Karpas-422 (cell line): ENCODE data around the gene ANO9. TPM values are rescaled to one million over a fixed set of nuclear protein-coding genes. Genes with fewer than 3 reads are reported as not detected.

ENCODE experiments used
- DNase-seq: peaks from one replicate; pipeline ENCODE4 v3.0.0-alpha.2; 2015
- H2AFZ ChIP-seq: fragments of 200-600 bp; sonication (generic); 2 replicates; pipeline ENCODE4 v1.6.1; 2014; ENCODE audit warnings: antibody characterized with exemption, low read length, mixed read lengths
- H3K27ac ChIP-seq: fragments of 200-600 bp; sonication (generic); 2 replicates; pipeline ENCODE4 v1.5.1; 2014; ENCODE audit warnings: mild to moderate bottlenecking, low read length, moderate library complexity
- H3K27me3 ChIP-seq: fragments of 200-600 bp; sonication (generic); 2 replicates; pipeline ENCODE4 v1.6.1; 2014; ENCODE audit warnings: low read length, mixed read lengths
- H3K36me3 ChIP-seq: fragments of 200-600 bp; sonication (generic); 2 replicates; pipeline ENCODE4 v1.6.1; 2014; ENCODE audit warnings: low read length, mixed read lengths; ENCODE audit not compliant: insufficient read depth
- H3K4me1 ChIP-seq: fragments of 200-600 bp; sonication (generic); 2 replicates; pipeline ENCODE4 v1.6.1; 2014; ENCODE audit warnings: mild to moderate bottlenecking, low read length, mixed read lengths
- H3K4me2 ChIP-seq: fragments of 200-600 bp; sonication (generic); 2 replicates; pipeline ENCODE4 v1.6.1; 2014; ENCODE audit warnings: low read length, low read depth, mild to moderate bottlenecking; ENCODE audit not compliant: poor library complexity, severe bottlenecking
- H3K4me3 ChIP-seq: fragments of 200-600 bp; sonication (generic); 2 replicates; pipeline ENCODE4 v1.5.1; 2014; ENCODE audit warnings: mild to moderate bottlenecking, antibody characterized with exemption, low read length, mixed read lengths
- H3K79me2 ChIP-seq: fragments of 200-600 bp; sonication (generic); 2 replicates; pipeline ENCODE4 v1.6.1; 2014; ENCODE audit warnings: mild to moderate bottlenecking, low read length, mixed read lengths
- H3K9ac ChIP-seq: fragments of 200-600 bp; sonication (generic); 2 replicates; pipeline ENCODE4 v1.6.0; 2014; ENCODE audit warnings: low read length
- H3K9me2 ChIP-seq: fragments of 200-600 bp; sonication (generic), shearing (Covaris generic); replicated peaks from 2 replicates; pipeline ENCODE4 v1.6.0; 2014; ENCODE audit warnings: mild to moderate bottlenecking, low read length, moderate library complexity; ENCODE audit not compliant: insufficient read depth
- H3K9me3 ChIP-seq: fragments of 300-700, 200-600 bp; sonication (generic); 2 replicates; pipeline ENCODE4 v1.6.1; 2014; ENCODE audit warnings: low read length, mixed read lengths
- H4K20me1 ChIP-seq: fragments of 200-600 bp; sonication (generic); 2 replicates; pipeline ENCODE4 v1.6.1; 2014; ENCODE audit warnings: mild to moderate bottlenecking, antibody characterized with exemption, low read length, low read depth; ENCODE audit not compliant: insufficient read depth
- total RNA-seq: library from RNA; depleted of rRNA; stranded (reverse); fragments of >200 nt; shearing (Covaris generic); gene quantifications from 2 replicates; pipeline ENCODE4 v1.2.3, GENCODE V29; 2014; ENCODE audit warnings: low replicate concordance

The ANO9 gene
- total RNA-seq, 1 experiment from 2014 or later = 1.4 TPM

DNA sequence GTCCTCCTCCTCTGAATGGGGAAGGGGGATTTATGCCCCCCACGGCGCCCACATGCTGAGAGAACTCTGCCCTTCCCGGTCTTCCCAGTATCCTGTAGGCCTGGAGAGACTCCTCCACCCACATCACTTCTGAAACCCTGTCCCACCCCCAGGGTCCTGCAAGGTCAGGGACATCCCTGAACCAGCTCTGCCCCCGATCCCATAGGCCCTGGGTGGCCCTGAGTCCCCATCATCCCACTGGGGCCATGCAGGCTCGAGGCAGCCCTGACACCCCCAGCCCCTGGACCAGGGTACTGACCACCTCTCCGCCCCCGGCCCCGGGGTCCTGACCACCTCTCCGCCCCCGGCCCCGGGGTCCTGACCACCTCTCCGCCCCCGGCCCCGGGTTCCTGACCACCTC is 60.8 kb downstream of the ANO9 start:
- H3K27ac ChIP-seq = no peak overlapping the region
- no peaks in the 10 kb centered on the region for H3K9me3 ChIP-seq

DNA sequence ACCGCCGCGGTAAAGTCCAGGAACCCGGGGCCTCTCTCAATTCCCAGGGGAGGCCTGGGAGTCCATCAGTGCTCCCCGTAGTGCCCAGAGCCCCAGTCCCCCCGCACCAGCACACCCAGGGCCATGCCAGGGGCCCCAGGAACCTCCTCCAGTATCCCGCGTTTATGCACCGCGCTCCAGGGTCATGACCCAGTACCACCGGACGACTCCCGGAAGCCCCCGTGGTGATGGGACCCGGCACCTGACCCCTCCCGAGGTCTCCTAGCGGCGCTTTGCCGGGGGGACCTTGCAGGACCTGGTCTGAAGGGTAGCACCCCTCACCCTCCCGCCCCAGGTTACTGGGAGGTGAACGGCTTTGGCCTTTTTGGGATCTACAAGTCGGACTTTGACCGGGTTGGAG is 61.3 kb downstream of the ANO9 start:
- Histone ChIP-seq H3K79me2 (no peaks in the 10 kb centered on the region), H3K27me3 (no peaks in the 10 kb centered on the region), H3K9ac (no peak overlapping the region), H3K4me2 (no peak overlapping the region), H2AFZ (no peak overlapping the region), H3K9me3 (no peaks in the 10 kb centered on the region), H3K27ac (no peak overlapping the region), H3K36me3 (no peaks in the 10 kb centered on the region), H3K4me1 (no peaks in the 10 kb centered on the region), H3K4me3 (no peak overlapping the region), H3K9me2 (no peaks in the 10 kb centered on the region), H4K20me1 (no peaks in the 10 kb centered on the region)
- DNase-seq = no peak

More for the DNA sequence above, 60.8 kb downstream of the ANO9 start:
- Histone ChIP-seq H3K9me2 (no peaks in the 10 kb centered on the region), H3K79me2 (no peaks in the 10 kb centered on the region), H3K9ac (no peak overlapping the region), H3K27me3 (no peaks in the 10 kb centered on the region), H2AFZ (no peak overlapping the region), H3K4me1 (no peaks in the 10 kb centered on the region), H3K36me3 (no peaks in the 10 kb centered on the region), H3K4me2 (no peak overlapping the region), H4K20me1 (no peaks in the 10 kb centered on the region), H3K4me3 (no peak overlapping the region)
- DNase-seq = no peak

DNA sequence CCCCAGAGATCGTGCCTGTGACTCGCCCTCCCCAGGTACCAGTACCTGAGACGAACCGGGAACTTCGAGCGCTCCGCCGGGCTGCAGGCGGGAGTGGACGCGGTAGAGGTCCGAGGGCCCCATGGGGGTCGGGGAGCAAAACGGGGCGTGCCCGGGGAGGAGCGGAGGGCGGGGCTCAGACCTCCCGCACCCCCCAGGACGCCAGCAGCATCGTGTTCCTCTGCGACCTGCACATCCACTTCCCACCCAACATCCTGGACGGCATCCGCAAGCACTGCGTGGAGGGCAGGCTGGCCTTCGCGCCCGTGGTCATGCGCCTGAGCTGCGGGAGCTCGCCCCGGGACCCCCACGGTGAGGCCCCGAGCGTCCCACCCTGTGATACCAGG is 61.7 kb downstream of the ANO9 start:
- Histone ChIP-seq H3K4me3 (no peak overlapping the region), H4K20me1 (no peaks in the 10 kb centered on the region), H3K36me3 (no peaks in the 10 kb centered on the region), H3K4me2 (no peak overlapping the region), H2AFZ (no peak overlapping the region), H3K4me1 (no peaks in the 10 kb centered on the region), H3K79me2 (no peaks in the 10 kb centered on the region), H3K27me3 (no peaks in the 10 kb centered on the region), H3K9me2 (no peaks in the 10 kb centered on the region), H3K27ac (no peak overlapping the region), H3K9me3 (no peaks in the 10 kb centered on the region), H3K9ac (no peak overlapping the region)
- DNase-seq = no peak

DNA sequence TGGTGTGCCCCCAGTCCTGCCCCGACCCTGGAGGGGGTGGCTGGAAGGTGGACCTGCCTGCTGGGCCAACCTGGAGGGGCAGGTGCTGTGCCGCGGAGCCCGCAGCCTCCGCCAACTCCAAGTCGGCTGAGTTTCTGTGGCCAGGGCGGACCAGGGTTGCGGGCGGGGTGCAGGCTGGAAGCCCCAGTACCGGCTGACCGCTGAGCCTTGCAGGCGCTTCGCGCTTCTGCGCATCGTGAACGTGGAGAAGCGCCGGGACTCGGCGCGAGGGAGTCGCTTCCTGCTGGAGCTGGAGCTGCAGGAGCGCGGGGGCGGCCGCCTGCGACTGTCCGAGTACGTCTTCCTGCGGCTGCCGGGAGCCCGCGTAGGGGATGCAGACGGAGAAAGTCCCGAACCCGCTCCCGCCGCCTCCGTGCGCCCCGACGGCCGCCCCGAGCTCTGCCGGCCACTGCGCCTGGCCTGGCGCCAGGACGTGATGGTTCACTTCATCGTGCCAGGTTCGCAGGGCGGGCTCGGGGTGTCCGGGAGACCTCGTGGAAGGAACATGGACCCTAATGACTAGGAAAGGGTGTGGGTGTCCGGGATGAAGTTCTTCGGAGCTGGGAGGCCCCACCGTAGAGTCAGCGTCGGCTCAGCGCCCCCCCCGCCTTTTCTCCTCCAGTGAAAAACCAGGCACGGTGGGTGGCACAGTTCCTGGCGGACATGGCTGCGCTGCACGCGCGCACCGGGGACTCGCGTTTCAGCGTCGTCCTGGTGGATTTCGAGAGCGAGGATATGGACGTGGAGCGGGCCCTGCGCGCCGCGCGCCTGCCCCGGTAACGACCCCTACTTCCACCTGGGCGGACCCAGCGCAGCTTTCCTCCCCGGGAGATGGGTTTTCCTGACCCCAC is 62.4 kb downstream of the ANO9 start:
- no peaks in the 10 kb centered on the region for H3K9me2 ChIP-seq
- H4K20me1 ChIP-seq = no peaks in the 10 kb centered on the region
- no peak overlapping the region for H3K27ac ChIP-seq
- no peaks in the 10 kb centered on the region for H3K9me3 ChIP-seq
- no peaks in the 10 kb centered on the region for H3K27me3 ChIP-seq
- H3K79me2 ChIP-seq = no peaks in the 10 kb centered on the region
- H2AFZ ChIP-seq = no peak overlapping the region
- DNase-seq = no peak
- H3K4me3 ChIP-seq = no peak overlapping the region
- H3K4me1 ChIP-seq = no peaks in the 10 kb centered on the region
- no peak overlapping the region for H3K9ac ChIP-seq
- H3K36me3 ChIP-seq = no peaks in the 10 kb centered on the region
- H3K4me2 ChIP-seq = no peak overlapping the region

DNA sequence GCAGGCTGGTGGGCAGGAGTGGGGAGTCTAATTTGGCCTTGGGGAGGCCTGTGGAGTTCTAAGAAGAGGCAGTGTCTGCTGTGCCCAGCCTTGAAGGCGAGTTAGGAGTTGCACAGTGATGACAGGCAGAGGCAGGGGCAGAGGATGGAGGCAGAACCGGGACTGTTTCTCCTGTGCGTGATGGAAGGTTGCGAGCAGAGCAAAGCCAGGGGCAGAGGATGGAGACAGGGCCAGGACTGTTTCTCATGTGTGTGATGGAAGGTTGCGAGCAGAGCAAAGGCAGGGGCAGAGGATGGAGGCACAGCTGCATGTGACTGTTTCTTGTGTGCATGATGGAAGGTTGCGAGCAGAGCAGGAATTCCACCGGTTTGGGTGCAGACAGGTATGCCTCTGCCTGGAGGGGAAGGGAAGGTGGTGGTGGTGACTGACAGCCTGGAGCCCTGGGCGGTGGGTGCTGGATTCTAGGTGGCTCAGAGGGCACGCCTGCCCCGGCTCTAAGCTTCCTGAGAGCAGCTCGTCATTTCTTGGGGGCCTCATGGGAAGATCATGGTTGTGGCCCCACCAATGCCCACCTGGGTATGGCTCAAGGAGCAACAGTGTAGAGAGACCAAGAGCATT is 63.8 kb downstream of the ANO9 start:
- Histone ChIP-seq H3K79me2 (no peaks in the 10 kb centered on the region), H3K9me3 (no peaks in the 10 kb centered on the region), H3K27me3 (no peaks in the 10 kb centered on the region), H3K4me2 (no peak overlapping the region), H3K4me3 (no peak overlapping the region), H3K4me1 (no peaks in the 10 kb centered on the region), H4K20me1 (no peaks in the 10 kb centered on the region), H3K9me2 (no peaks in the 10 kb centered on the region), H3K36me3 (no peaks in the 10 kb centered on the region), H3K9ac (no peak overlapping the region), H3K27ac (no peak overlapping the region), H2AFZ (no peak overlapping the region)
- no peak for DNase-seq

DNA sequence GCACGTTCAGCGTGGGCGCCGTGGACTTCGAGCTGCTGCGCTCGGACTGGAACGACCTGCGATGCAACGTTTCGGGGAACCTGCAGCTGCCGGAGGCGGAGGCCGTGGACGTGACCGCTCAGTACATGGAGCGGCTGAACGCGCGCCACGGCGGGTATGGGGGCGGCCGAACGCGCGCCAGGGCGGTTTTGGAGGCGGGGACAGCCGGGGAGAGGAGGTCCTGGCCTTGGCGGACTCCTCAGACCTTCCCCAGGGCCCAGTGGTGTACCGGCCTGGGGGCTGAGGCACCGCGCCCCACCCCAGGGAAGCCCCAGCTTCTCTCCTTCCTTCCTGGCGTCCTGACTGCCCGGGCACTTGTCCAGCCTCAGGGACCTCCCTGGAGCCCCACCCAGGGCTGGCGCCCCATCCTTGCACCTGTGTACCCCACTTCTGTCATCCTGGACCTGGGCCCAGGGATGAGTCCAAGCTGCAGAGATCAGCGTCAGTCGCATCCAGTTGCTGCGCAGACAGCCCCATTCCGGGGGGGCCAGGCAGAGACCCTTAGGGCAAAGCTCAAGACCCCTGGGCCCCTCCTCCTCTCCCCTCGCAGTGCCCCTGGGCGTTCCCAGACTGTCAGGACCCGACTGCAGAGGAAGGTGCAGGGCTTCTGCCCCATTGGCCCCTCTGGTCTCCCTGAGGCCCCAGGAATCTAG is 64.5 kb downstream of the ANO9 start:
- H4K20me1 ChIP-seq = no peaks in the 10 kb centered on the region
- H3K79me2 ChIP-seq = no peaks in the 10 kb centered on the region
- H3K4me1 ChIP-seq = no peaks in the 10 kb centered on the region
- H3K9ac ChIP-seq = no peak overlapping the region
- H3K9me2 ChIP-seq = no peaks in the 10 kb centered on the region
- no peaks in the 10 kb centered on the region for H3K27me3 ChIP-seq
- H3K9me3 ChIP-seq = no peaks in the 10 kb centered on the region
- DNase-seq = no peak
- no peaks in the 10 kb centered on the region for H3K36me3 ChIP-seq
- no peak overlapping the region for H3K4me3 ChIP-seq
- H2AFZ ChIP-seq = no peak overlapping the region
- no peak overlapping the region for H3K27ac ChIP-seq
- no peak overlapping the region for H3K4me2 ChIP-seq

DNA sequence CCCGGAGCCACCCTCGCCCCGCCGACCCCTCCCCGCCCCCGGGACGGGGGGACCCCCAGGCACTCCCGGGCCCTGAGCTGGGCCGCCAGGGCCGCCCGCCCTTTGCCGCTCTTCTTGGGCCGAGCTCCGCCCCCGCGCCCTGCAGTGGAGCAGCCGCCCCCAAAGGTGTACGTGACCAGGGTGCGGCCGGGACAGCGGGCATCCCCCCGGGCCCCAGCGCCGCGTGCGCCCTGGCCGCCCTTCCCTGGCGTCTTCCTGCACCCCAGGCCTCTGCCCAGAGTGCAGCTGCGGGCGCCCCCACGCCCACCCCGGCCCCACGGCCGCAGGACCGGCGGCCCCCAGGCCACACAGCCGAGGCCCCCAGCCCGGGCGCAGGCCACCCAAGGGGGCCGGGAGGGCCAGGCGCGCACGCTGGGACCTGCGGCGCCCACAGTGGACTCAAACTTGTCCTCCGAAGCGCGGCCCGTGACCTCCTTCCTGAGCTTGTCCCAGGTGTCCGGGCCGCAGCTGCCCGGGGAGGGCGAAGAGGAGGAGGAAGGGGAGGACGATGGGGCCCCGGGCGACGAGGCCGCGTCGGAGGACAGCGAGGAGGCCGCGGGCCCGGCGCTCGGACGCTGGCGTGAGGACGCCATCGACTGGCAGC is 65.2 kb downstream of the ANO9 start:
- no peaks in the 10 kb centered on the region for H3K79me2 ChIP-seq
- no peak overlapping the region for H3K4me2 ChIP-seq
- H3K4me1 ChIP-seq = no peaks in the 10 kb centered on the region
- H3K36me3 ChIP-seq = no peaks in the 10 kb centered on the region
- no peak overlapping the region for H3K4me3 ChIP-seq
- DNase-seq = no peak
- H3K9ac ChIP-seq = no peak overlapping the region
- no peak overlapping the region for H3K27ac ChIP-seq
- no peaks in the 10 kb centered on the region for H3K9me3 ChIP-seq
- no peaks in the 10 kb centered on the region for H3K9me2 ChIP-seq
- H2AFZ ChIP-seq = no peak overlapping the region
- no peaks in the 10 kb centered on the region for H4K20me1 ChIP-seq
- H3K27me3 ChIP-seq = no peaks in the 10 kb centered on the region
